Epithelial cell of prostate (primary cell): ENCODE results near the gene TSR3.

ENCODE experiments used
- DNase-seq: peaks from one replicate; pipeline ENCODE4 v3.0.0-alpha.2; 2011; ENCODE audit warnings: low read depth, low spot score
- H3K27ac ChIP-seq: fragments of 450-650 bp; 2 replicates; pipeline ENCODE4 v1.5.1; 2017; ENCODE audit warnings: mild to moderate bottlenecking

TSR3 gene

GRCh38 chr16:1311738-1312466 is 39.8 kb downstream of the TSR3 start:
- H3K27ac ChIP-seq = no peak overlapping the region
- DNase-seq = no peak

- no peak overlapping the region for H3K27ac ChIP-seq
- no peak for DNase-seq
Observed at GRCh38 chr16:1311212-1311737, 40.4 kb downstream of the TSR3 start.

GRCh38 chr16:1310832-1311200 is 40.9 kb downstream of the TSR3 start:
- H3K27ac ChIP-seq = peak overlapping the region; percentile 94
- no peak for DNase-seq

- no peak for DNase-seq
- H3K27ac ChIP-seq = peak overlapping the region; percentile 94
Observed at GRCh38 chr16:1309888-1310831, 41.5 kb downstream of the TSR3 start.

- peak within 1 kb of the TSS; percentile 94 for H3K27ac ChIP-seq
- peak; percentile 91 for DNase-seq
Observed at GRCh38 chr16:1308977-1309885, 42.4 kb downstream of the TSR3 start, which contains the start of gene UBE2I. UBE2I (plus strand) TSS chr16:1309636; CDS start chr16:1314031, 4,395 bp downstream.

DNA sequence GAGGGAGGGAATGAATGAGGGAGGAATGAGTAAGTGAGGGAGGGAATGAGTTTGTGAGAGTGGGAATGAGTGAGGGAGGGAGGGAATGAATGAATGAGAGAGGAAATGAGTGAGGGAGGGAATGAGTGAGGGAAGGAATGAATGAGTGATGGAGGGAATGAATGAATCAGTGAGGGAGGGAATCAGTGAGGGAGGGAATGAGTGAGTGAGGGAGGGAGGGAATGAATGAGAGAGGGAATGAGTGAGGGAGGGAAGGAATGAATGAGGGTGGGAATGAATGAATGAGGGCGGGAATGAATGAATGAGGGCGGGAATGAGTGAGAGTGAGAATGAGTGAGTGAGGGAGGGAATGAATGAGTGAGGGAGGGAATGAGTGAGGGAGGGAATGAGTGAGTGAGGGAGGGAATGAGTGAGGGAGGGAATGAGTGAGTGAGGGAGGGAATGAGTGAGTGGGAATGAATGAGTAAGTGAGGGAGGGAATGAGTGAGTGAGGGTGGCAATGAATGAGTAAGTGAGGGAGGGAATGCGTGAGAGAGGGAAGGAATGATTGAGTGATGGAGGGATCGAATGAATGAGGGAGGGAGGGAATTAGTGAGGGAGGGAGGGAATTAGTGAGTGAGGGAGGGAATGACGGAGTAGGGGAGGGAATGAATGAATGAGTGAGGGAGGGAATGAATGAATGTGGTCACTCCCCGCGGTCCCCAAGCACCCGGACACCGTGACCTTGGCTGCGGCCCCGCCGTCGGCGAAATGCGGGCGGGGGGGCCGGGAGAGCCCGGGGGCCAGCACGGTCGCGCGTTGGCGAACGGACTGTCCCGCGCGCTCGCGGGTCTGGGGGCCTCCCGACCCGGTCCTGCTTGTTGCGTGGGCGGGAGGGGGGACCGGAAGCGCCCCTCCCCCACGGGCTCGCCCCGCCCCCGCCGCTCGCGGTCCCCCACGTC is 43.4 kb downstream of the TSR3 start:
- H3K27ac ChIP-seq = peak overlapping the region; percentile 94
- peak; percentile 12 for DNase-seq

DNA sequence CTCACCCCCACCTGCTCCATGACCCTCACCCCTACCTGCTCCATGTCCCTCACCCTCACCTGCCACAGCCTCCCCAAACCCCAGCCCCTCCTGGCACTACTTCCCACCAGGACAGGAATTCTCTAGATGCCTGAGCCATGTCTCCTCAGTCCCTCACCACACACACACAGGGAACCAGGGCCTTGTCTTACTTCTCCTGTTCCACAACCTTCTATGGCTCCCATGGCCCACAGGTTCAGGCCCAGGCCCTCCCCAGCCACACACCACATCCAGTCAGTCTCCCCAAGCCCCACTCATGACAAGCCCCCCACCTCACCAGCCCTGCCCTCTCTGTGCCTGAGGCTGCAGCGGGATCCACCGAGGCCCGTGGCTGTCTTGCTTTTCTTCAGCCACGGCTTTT is 45.3 kb downstream of the TSR3 start:
- no peak for DNase-seq
- H3K27ac ChIP-seq = no peak overlapping the region

DNA sequence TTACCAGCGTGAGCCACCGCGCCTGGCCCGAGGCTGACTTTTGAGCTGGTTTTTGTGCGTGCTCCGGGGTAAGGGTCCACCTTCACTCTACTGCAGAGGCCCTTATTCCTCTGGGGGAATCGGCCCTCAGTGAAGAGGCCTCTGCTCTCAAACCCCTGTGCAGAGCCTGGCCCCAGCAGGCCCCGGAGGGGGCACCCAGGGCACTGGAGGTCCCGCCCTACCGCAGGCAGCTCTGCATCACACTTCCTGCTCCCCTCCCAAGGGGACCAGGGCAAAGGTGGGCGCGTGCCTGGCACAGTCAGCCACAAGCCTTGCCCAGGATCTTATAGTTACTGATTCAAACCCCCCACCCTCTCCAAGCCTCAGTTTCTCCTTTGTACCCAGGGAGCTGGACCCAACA is 45.9 kb downstream of the TSR3 start:
- DNase-seq = no peak
- no peak overlapping the region for H3K27ac ChIP-seq

DNA sequence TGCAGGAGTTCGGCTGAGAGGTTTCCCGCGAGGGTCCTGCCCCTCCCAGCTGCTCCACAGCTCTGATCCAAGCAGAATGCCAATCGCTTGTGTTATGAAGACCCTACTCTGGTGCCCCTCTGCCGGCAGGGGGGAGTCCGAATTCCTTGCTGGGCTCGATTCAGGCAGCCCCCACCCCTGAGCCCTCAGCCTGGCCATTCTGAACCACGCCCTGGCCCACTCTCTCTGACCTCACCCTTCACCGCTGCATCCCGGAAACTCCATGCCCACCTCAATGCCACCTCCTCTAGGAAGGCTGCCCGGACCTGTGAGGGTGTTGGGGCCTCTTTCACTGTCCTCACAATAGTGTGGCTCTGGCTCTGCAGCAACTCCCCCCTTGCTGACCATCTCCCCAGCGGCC is 50.1 kb downstream of the TSR3 start:
- no peak for DNase-seq
- no peak overlapping the region for H3K27ac ChIP-seq

DNA sequence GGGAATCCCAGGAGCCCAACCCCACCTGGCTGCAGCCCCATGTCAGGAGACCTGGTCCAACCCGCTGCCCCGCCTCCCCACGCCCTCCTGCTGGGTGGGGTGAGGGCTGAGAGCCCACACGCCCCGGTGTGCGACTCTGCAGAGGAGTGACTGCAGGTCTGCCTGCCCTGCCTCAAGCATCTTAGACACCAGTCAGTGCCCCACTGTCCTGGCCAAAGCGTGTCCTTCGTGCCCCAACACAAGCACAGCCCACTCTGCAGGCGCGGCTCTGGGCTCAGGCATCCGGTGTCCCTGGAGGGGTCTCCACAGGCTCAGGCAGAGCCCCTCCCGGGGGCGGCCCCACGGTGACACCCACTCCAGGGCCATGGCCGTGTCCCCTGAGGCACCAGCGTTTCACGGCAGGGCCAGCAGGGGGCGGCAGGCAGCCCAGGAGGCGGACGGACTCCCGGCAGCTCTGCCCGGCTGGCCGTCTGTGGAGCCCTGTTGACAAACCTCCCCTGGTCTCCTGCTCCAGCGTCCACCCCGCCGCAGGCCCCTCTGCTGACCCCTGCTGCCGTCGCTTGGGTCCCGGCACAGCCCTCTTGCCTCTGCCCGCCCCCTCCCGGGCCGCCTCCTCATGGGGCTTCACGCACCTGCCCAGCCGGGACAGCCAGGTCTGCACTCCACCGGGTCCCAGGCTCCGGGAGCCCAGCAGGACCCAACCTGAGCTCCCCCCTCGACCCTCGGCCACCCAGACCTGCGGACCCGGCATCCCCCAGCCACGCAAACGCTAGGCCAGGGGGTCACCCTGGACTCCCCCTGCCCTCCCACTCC is 50.8 kb downstream of the TSR3 start:
- no peak overlapping the region for H3K27ac ChIP-seq
- no peak for DNase-seq

DNA sequence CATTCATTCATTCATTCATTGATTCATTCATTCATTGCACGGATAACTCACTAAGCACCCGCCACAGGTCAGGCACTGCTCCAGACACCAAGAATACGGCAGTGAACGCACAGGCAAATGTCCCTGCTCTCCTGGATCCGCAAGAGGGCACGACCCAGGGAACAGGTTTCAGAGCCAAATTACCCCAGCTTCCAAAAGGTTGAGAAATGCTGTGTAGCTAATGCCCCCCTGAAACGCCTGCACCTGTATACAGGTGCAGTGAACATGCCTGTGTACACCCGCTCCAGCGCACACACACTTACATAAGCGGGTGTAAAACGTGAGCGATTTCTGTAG is 51.8 kb downstream of the TSR3 start:
- DNase-seq = no peak
- no peak overlapping the region for H3K27ac ChIP-seq
